ENCODE measurements around the gene TUBGCP6.

DNA sequence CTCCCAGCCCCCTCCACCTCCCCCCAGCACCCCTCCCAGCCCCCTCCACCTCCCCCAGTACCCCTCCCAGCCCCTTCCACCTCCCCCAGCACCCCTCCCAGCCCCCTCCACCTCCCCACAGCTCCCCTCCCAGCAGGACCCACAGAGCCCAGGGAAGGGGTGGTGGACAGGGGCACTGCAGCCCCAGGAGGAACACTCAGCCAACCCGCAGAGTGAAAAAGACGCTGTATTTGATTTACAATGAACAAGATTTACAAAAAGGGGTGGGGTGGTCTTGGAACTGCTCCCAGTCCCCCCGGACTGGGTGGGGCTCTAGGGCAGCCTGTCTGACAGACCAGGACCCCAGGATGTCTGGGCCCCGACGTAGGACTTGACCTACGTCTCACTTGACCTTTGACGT is 29.9 kb upstream of the TUBGCP6 start:
- TF ChIP-seq, protein P1, sequence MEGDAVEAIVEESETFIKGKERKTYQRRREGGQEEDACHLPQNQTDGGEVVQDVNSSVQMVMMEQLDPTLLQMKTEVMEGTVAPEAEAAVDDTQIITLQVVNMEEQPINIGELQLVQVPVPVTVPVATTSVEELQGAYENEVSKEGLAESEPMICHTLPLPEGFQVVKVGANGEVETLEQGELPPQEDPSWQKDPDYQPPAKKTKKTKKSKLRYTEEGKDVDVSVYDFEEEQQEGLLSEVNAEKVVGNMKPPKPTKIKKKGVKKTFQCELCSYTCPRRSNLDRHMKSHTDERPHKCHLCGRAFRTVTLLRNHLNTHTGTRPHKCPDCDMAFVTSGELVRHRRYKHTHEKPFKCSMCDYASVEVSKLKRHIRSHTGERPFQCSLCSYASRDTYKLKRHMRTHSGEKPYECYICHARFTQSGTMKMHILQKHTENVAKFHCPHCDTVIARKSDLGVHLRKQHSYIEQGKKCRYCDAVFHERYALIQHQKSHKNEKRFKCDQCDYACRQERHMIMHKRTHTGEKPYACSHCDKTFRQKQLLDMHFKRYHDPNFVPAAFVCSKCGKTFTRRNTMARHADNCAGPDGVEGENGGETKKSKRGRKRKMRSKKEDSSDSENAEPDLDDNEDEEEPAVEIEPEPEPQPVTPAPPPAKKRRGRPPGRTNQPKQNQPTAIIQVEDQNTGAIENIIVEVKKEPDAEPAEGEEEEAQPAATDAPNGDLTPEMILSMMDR (conservative IDR thresholded peaks at IDR 0.05; ENCODE audit: low read depth, low read length), result no peak
- TF ChIP-seq EZH2 (IDR thresholded peaks at IDR 0.05; ENCODE audit: borderline replicate concordance, low read depth, low read length, poor library complexity, severe bottlenecking), result no peak

All from A673 (cell line).